Measurements from ENCODE around the gene UROC1.

The UROC1 gene

DNA sequence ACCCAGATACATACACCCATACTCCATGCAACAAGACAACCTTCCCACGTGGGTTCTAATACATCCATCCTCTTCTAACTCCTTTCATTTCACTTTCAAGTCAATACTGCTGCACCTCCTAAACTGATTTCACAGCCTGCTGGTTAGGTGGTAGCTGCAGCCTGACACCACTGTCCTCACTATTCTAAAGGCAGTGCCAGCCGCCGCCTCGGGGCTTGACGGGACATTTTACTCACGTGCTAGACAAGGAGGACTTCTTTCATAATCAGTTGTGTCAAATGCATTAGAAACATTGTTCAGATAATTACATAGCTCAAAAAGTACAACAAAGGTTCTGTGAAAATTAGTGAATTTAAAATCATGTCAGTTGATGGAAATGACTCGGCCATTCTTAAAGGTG, 6.3 kb downstream of the UROC1 start:
- H3K9ac ChIP-seq (ENCODE audit: insufficient read length): no peak overlapping the region
- H3K9me3 ChIP-seq (ENCODE audit: low read depth, low read length): no peaks in the 10 kb centered on the region
- no peaks in the 10 kb centered on the region for H3K36me3 ChIP-seq (ENCODE audit: insufficient read depth, low read length)
- DNase-seq (ENCODE audit: low read depth, low spot score): no peak
- no peak overlapping the region for H3K4me3 ChIP-seq
- TF ChIP-seq POLR2AphosphoS5 (IDR thresholded peaks at IDR 0.05; ENCODE audit: borderline replicate concordance, low read depth, low read length) (no peak), EZH2 (IDR thresholded peaks at IDR 0.05) (no peak), FOXP2 (optimal IDR thresholded peaks at IDR 0.05; ENCODE audit: control extremely low read depth, extremely low read length, insufficient read depth) (no peak)
- H3K27ac ChIP-seq: peak overlapping the region; percentile 56

DNA sequence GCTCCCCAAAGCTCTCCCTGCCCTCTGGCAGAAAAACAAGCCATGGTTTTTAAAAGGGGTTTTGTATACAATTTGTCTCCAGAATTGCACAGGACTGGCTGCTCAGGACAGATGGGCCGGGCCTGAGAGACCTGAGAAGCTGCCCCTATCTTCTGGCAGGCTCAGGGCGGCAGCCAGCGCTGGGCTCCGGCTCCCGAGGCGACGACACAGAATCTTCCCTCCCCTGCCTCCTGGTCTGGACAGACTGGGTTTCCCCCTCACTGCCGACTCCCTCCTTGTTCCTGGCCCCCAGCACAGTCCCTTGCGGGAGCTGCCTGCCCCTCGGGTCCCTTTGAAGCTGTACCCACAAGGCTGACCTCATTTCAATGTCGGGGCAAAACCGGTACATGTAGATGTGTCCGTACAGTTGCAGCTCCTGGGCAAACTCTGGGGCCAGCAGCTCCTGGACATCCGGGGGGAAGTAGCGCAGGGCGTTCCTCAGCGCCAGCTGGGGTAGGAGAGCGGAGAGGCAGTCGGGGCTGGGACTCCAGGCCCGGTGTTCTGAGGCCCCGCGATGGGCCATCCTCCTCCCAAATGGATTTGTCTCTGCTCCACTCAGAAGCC, 7.2 kb downstream of the UROC1 start:
- H3K36me3 ChIP-seq (ENCODE audit: insufficient read depth, low read length): no peaks in the 10 kb centered on the region
- no peaks in the 10 kb centered on the region for H3K9me3 ChIP-seq (ENCODE audit: low read depth, low read length)
- H3K4me3 ChIP-seq: no peak overlapping the region
- no peak overlapping the region for H3K27ac ChIP-seq
- no peak for TF ChIP-seq EZH2 (IDR thresholded peaks at IDR 0.05)
- no peak for TF ChIP-seq POLR2AphosphoS5 (IDR thresholded peaks at IDR 0.05; ENCODE audit: borderline replicate concordance, low read depth, low read length)
- TF ChIP-seq FOXP2 (optimal IDR thresholded peaks at IDR 0.05; ENCODE audit: control extremely low read depth, extremely low read length, insufficient read depth): no peak
- no peak for DNase-seq (ENCODE audit: low read depth, low spot score)
- H3K9ac ChIP-seq (ENCODE audit: insufficient read length): peak overlapping the region; percentile 34

DNA sequence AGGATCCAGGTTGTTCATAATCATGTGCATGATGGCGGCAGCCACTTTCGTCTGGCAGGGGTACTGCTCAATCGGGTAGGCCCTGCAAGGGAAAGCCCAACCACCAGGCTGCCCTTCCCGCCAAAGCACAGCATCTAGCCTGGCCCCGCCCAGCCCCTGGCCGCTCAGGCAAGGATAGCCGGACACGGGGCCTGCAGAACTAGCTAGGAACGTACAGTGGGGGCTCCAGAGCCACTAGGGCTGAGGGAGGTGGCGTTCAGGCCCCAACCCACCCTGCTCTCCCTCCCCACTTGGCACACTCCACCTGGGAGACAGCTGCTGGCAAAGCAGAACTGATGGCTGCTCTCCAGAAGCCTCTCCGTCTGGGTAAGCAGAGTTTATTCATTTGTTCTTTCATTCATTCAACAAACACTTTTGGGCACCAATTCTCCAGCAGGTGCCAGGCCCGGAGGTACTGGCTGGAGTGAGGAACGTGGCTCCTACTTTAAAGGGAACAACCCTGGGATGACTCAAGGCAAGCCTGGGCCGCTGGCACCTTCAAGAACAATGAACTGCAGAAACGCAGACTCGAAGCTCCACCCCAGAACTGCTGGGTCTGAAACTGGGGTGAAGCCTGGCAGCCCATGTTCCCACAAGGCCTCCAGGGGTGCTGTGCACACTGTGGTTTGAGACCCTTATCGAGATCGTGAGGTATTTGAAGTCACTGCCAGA, 7.8 kb downstream of the UROC1 start:
- Histone ChIP-seq H3K27ac (no peak overlapping the region), H3K36me3 (ENCODE audit: insufficient read depth, low read length) (no peaks in the 10 kb centered on the region), H3K9me3 (ENCODE audit: low read depth, low read length) (no peaks in the 10 kb centered on the region), H3K4me3 (no peak overlapping the region), H3K9ac (ENCODE audit: insufficient read length) (peak overlapping the region; percentile 34)
- no peak for DNase-seq (ENCODE audit: low read depth, low spot score)
- TF ChIP-seq FOXP2 (optimal IDR thresholded peaks at IDR 0.05; ENCODE audit: control extremely low read depth, extremely low read length, insufficient read depth): no peak
- TF ChIP-seq POLR2AphosphoS5 (IDR thresholded peaks at IDR 0.05; ENCODE audit: borderline replicate concordance, low read depth, low read length): no peak
- no peak for TF ChIP-seq EZH2 (IDR thresholded peaks at IDR 0.05)

DNA sequence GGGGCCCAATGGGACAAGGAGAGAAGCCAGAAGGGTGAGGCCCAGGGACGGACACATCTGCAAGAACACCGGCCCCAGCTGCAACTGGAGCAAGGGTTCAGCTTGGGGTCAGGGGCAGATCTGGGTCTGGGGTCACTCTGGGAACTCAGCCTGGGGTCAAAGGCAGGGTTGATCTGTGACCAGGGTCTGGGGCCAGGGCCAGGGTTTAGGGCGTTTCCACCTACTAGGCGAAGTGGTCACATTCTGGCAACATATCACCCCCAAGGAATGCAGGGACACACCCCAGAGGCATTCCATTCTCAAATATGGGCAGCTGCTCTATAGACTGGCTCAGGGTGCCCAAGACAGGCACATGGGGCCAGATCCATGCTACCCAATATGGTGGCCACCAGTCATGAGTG, 9.0 kb downstream of the UROC1 start:
- H3K9ac ChIP-seq (ENCODE audit: insufficient read length): no peak overlapping the region
- TF ChIP-seq FOXP2 (optimal IDR thresholded peaks at IDR 0.05; ENCODE audit: control extremely low read depth, extremely low read length, insufficient read depth) (no peak), POLR2AphosphoS5 (IDR thresholded peaks at IDR 0.05; ENCODE audit: borderline replicate concordance, low read depth, low read length) (no peak), EZH2 (IDR thresholded peaks at IDR 0.05) (no peak)
- no peak overlapping the region for H3K27ac ChIP-seq
- H3K36me3 ChIP-seq (ENCODE audit: insufficient read depth, low read length): no peaks in the 10 kb centered on the region
- no peak overlapping the region for H3K4me3 ChIP-seq
- DNase-seq (ENCODE audit: low read depth, low spot score): no peak
- no peaks in the 10 kb centered on the region for H3K9me3 ChIP-seq (ENCODE audit: low read depth, low read length)

DNA sequence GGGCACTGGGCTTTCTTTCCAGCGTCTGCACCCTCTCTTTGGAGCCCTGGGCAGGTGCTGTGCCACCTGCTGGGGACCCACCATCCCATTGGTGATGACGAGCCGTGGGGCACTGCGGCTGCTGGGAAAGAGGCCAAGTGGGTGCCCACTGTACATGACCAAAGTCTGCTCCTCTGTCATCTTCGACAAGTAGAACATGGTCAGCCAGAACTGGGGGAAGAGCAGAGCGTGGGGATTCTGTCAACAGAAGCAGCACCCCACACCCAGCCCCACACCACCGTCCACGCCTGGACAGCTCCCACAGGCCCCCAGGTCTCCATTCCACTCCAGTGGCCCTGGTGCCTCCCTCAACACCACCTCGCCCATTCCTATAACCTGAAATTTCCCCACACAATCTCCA, 9.7 kb downstream of the UROC1 start:
- H3K9me3 ChIP-seq (ENCODE audit: low read depth, low read length): no peaks in the 10 kb centered on the region
- TF ChIP-seq POLR2AphosphoS5 (IDR thresholded peaks at IDR 0.05; ENCODE audit: borderline replicate concordance, low read depth, low read length) (no peak), EZH2 (IDR thresholded peaks at IDR 0.05) (no peak), FOXP2 (optimal IDR thresholded peaks at IDR 0.05; ENCODE audit: control extremely low read depth, extremely low read length, insufficient read depth) (no peak)
- H3K4me3 ChIP-seq: no peak overlapping the region
- H3K9ac ChIP-seq (ENCODE audit: insufficient read length): no peak overlapping the region
- no peak for DNase-seq (ENCODE audit: low read depth, low spot score)
- H3K27ac ChIP-seq: no peak overlapping the region
- no peaks in the 10 kb centered on the region for H3K36me3 ChIP-seq (ENCODE audit: insufficient read depth, low read length)

DNA sequence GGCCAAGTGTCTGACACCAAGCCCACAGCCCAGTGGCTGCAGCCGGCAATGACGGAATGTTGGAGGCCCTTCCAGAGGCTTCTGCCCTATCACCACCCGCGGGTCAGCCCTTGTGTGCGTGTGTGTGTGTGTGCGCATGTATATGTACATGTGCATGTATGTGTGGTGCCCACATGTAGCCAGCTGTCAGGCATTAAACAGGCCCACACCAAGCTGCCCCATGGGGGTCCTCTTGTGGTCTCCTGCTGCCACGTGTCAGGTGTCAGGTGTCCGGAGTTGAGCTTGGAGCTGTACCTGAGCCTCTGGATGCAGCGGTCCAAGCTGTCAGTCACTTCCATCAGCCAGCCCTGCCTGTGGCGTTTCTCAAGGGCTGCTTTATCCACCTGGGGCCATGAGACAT, 13.9 kb downstream of the UROC1 start:
- H3K27ac ChIP-seq: no peak overlapping the region
- no peaks in the 10 kb centered on the region for H3K9me3 ChIP-seq (ENCODE audit: low read depth, low read length)
- no peaks in the 10 kb centered on the region for H3K36me3 ChIP-seq (ENCODE audit: insufficient read depth, low read length)
- H3K4me3 ChIP-seq: no peak overlapping the region
- TF ChIP-seq FOXP2 (optimal IDR thresholded peaks at IDR 0.05; ENCODE audit: control extremely low read depth, extremely low read length, insufficient read depth): no peak
- no peak for TF ChIP-seq POLR2AphosphoS5 (IDR thresholded peaks at IDR 0.05; ENCODE audit: borderline replicate concordance, low read depth, low read length)
- TF ChIP-seq EZH2 (IDR thresholded peaks at IDR 0.05): no peak
- no peak for DNase-seq (ENCODE audit: low read depth, low spot score)
- H3K9ac ChIP-seq (ENCODE audit: insufficient read length): no peak overlapping the region

DNA sequence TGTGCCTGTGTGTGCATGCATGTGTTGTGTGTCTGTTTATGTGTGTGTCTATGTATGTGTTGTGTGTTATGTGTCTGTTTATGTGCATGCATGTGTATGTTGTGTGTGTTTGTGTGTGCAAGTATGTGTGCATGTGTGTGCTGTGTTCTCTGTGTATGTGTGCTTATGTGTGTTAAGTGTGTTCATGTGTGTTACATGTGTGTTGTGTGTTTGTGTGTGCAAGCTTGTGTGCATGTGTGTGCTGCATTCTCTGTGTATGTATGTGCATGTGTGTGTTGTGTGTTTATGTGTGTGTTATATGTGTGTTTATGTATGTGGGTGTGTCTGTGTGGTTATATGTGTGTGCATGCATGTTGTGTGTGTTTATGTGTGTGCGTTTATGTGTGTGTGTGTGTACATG, 14.9 kb downstream of the UROC1 start:
- TF ChIP-seq EZH2 (IDR thresholded peaks at IDR 0.05): no peak
- TF ChIP-seq FOXP2 (optimal IDR thresholded peaks at IDR 0.05; ENCODE audit: control extremely low read depth, extremely low read length, insufficient read depth): no peak
- TF ChIP-seq POLR2AphosphoS5 (IDR thresholded peaks at IDR 0.05; ENCODE audit: borderline replicate concordance, low read depth, low read length): no peak
- Histone ChIP-seq H3K27ac (no peak overlapping the region), H3K9me3 (ENCODE audit: low read depth, low read length) (no peaks in the 10 kb centered on the region), H3K9ac (ENCODE audit: insufficient read length) (no peak overlapping the region), H3K4me3 (no peak overlapping the region), H3K36me3 (ENCODE audit: insufficient read depth, low read length) (no peaks in the 10 kb centered on the region)
- no peak for DNase-seq (ENCODE audit: low read depth, low spot score)

DNA sequence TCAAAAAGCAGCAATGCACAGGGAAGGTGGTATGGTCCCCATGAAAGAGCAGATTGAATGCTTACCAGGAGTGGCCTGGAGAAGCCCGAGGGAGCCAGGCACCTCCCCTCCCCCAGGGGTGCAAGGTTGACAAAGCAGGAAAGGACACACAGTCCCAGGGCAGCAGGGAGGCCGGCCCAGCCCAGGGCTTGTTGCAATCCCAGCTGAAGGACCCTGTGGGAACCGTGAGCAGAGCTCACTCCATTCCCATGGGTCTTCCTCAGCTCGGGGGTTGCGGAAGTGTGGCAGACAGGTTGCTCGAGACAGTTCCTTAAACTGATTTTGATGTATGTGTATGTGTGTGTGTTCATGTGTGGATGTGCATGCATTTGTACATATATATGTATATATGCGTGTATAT, 15.8 kb downstream of the UROC1 start:
- H3K9me3 ChIP-seq (ENCODE audit: low read depth, low read length): no peaks in the 10 kb centered on the region
- H3K36me3 ChIP-seq (ENCODE audit: insufficient read depth, low read length): no peaks in the 10 kb centered on the region
- TF ChIP-seq FOXP2 (optimal IDR thresholded peaks at IDR 0.05; ENCODE audit: control extremely low read depth, extremely low read length, insufficient read depth) (no peak), POLR2AphosphoS5 (IDR thresholded peaks at IDR 0.05; ENCODE audit: borderline replicate concordance, low read depth, low read length) (no peak), EZH2 (IDR thresholded peaks at IDR 0.05) (no peak)

More for the DNA sequence above, 15.8 kb downstream of the UROC1 start:
- H3K9ac ChIP-seq (ENCODE audit: insufficient read length): no peak overlapping the region
- no peak for DNase-seq (ENCODE audit: low read depth, low spot score)
- no peak overlapping the region for H3K4me3 ChIP-seq
- H3K27ac ChIP-seq: no peak overlapping the region

All from SK-N-MC (cell line).